Neural progenitor cell (in vitro differentiated cells): ENCODE data around the gene TBCD.

Experiments used
- CTCF ChIP-seq: fragments of 200-600 bp; sonication (generic); IDR thresholded peaks from 2 replicates; pipeline ENCODE4 v1.5.1; 2017; ENCODE audit warnings: antibody characterized with exemption, mild to moderate bottlenecking
- EZH2phosphoT487 ChIP-seq: fragments of 200-600 bp; sonication (generic); IDR thresholded peaks from 2 replicates; pipeline ENCODE4 v1.6.1; 2017; ENCODE audit warnings: antibody characterized with exemption

GRCh38 chr17:82769041-82769440 lies 17.2 kb downstream of the TBCD start:
- TF ChIP-seq CTCF: no peak
- no peak for TF ChIP-seq EZH2phosphoT487
